Liver (tissue), 9 donors: ENCODE measurements around the gene MOB4. TPM values are rescaled to one million over a fixed set of nuclear protein-coding genes. Genes with fewer than 3 reads are reported as not detected.

Source experiments
- DNase-seq: peaks from one replicate; pipeline ENCODE4 v3.0.0-alpha.2; 2017; ENCODE audit warnings: low spot score
- H3K27ac ChIP-seq, 2 donors: one replicate each; pipeline ENCODE4 v1.7.0; 2013; ENCODE audit warnings: inconsistent platforms in 2 of 2, low read length in 2 of 2, control low read depth in 1 of 2, low read depth in 1 of 2, mild to moderate bottlenecking in 1 of 2
- H3K27me3 ChIP-seq, 4 donors: one replicate each; pipeline versions ENCODE4 v1.6.1 to v1.7.0; 2013; ENCODE audit warnings: low read length in 3 of 4, inconsistent platforms in 1 of 4, mild to moderate bottlenecking in 1 of 4, moderate library complexity in 1 of 4; ENCODE audit not compliant: control insufficient read depth in 4 of 4, insufficient read depth in 4 of 4
- H3K36me3 ChIP-seq, 4 donors: one replicate each; pipeline versions ENCODE4 v1.6.1 to v1.7.0; 2013; ENCODE audit warnings: low read length in 3 of 4, mild to moderate bottlenecking in 3 of 4, low read depth in 1 of 4, moderate library complexity in 1 of 4; ENCODE audit not compliant: control insufficient read depth in 4 of 4, insufficient read depth in 3 of 4
- H3K4me1 ChIP-seq, 4 donors: one replicate each; pipeline versions ENCODE4 v1.6.1 to v1.7.0; 2013; ENCODE audit warnings: low read length in 3 of 4, mild to moderate bottlenecking in 3 of 4, moderate library complexity in 1 of 4; ENCODE audit not compliant: control insufficient read depth in 4 of 4, insufficient read depth in 4 of 4
- H3K4me3 ChIP-seq, 3 donors: one replicate each; pipeline versions ENCODE4 v1.6.1 to v1.7.0; 2013; ENCODE audit warnings: low read length in 3 of 3, control low read depth in 1 of 3, low read depth in 1 of 3, mild to moderate bottlenecking in 1 of 3
- H3K9ac ChIP-seq, 2 donors: one replicate each; pipeline ENCODE4 v1.7.0; 2013; ENCODE audit warnings: low read length in 2 of 2, mild to moderate bottlenecking in 2 of 2, moderate library complexity in 2 of 2, control low read depth in 1 of 2, low read depth in 1 of 2
- H3K9me3 ChIP-seq, 4 donors: one replicate each; pipeline versions ENCODE4 v1.6.1 to v1.7.0; 2013; ENCODE audit warnings: low read length in 3 of 4; ENCODE audit not compliant: control insufficient read depth in 4 of 4
- ATF3 ChIP-seq: IDR thresholded peaks from 2 replicates; pipeline ENCODE4 v1.6.1; 2016; ENCODE audit warnings: antibody characterized with exemption
- CTCF ChIP-seq: fragments of 150-350 bp; IDR thresholded peaks from 2 replicates; pipeline ENCODE4 v1.5.1; 2017; ENCODE audit warnings: improper control_type of control experiment, low read depth, low read length; ENCODE audit not compliant: missing input control
- EGR1 ChIP-seq, 2 donors: IDR thresholded peaks; 2 replicates each; pipeline ENCODE4 v1.6.1; 2016 to 2018; ENCODE audit warnings: antibody characterized with exemption in 2 of 2, low read depth in 2 of 2
- FOXA1 ChIP-seq: IDR thresholded peaks from 2 replicates; pipeline ENCODE4 v1.6.1; 2016; ENCODE audit warnings: antibody characterized with exemption
- FOXA2 ChIP-seq: IDR thresholded peaks from 2 replicates; pipeline ENCODE4 v1.6.1; 2016; ENCODE audit warnings: antibody characterized with exemption
- GABPA ChIP-seq, 2 donors: IDR thresholded peaks in 1 of 2; conservative IDR thresholded peaks in 1 of 2; 2 replicates each; pipeline ENCODE4 v1.6.1; 2016; ENCODE audit warnings: antibody characterized with exemption in 2 of 2, mild to moderate bottlenecking in 1 of 2, moderate library complexity in 1 of 2
- HNF4A ChIP-seq, 2 donors: conservative IDR thresholded peaks; 2 replicates each; pipeline ENCODE4 v1.6.1; 2016; ENCODE audit warnings: antibody characterized with exemption in 2 of 2, mild to moderate bottlenecking in 2 of 2
- HNF4G ChIP-seq: IDR thresholded peaks from 2 replicates; pipeline ENCODE4 v1.6.1; 2016; ENCODE audit warnings: antibody characterized with exemption
- JUND ChIP-seq, 2 donors: IDR thresholded peaks; 2 replicates each; pipeline ENCODE4 v1.6.1; 2016; ENCODE audit warnings: antibody characterized with exemption in 2 of 2
- NR2F2 ChIP-seq: IDR thresholded peaks from 2 replicates; pipeline ENCODE4 v1.6.1; 2016; ENCODE audit warnings: antibody characterized with exemption
- RAD21 ChIP-seq, 2 donors: IDR thresholded peaks; 2 replicates each; pipeline ENCODE4 v1.6.1; 2016; ENCODE audit warnings: antibody characterized with exemption in 2 of 2, mild to moderate bottlenecking in 2 of 2
- REST ChIP-seq: IDR thresholded peaks from 2 replicates; pipeline ENCODE4 v1.6.1; 2016; ENCODE audit warnings: antibody characterized with exemption, mild to moderate bottlenecking
- RXRA ChIP-seq, 2 donors: IDR thresholded peaks; 2 replicates each; pipeline ENCODE4 v1.6.1; 2017 to 2018; ENCODE audit warnings: antibody characterized with exemption in 2 of 2, mild to moderate bottlenecking in 1 of 2
- SP1 ChIP-seq: IDR thresholded peaks from 2 replicates; pipeline ENCODE4 v1.6.1; 2018; ENCODE audit warnings: antibody characterized with exemption, mild to moderate bottlenecking
- TAF1 ChIP-seq: conservative IDR thresholded peaks from 2 replicates; pipeline ENCODE4 v1.6.1; 2016; ENCODE audit warnings: antibody characterized with exemption, mild to moderate bottlenecking
- YY1 ChIP-seq: IDR thresholded peaks from 2 replicates; pipeline ENCODE4 v1.6.1; 2016; ENCODE audit warnings: antibody characterized with exemption, mild to moderate bottlenecking
- ZBTB33 ChIP-seq: IDR thresholded peaks from 2 replicates; pipeline ENCODE4 v1.6.1; 2016; ENCODE audit warnings: antibody characterized with exemption
- WGBS: extraction: QIAGEN DNeasy Blood & Tissue Kit; methylation state at CpG from one replicate; pipeline ENCODE4 v1.1.7; 2013; 5-methylcytosine and 5-hydroxymethylcytosine counted together
- polyA plus RNA-seq, 2 donors: library from polyadenylated mRNA; stranded (reverse) in 1 of 2; unstranded in 1 of 2; fragments of 200-250 nt in 1 of 2; fragments of >200 nt in 1 of 2; fragmentation: Nextera tagmentation in 1 of 2; extraction: Ambion mirVana in 1 of 2; gene quantifications; one replicate each; pipeline versions ENCODE4 v1.2.1 to v1.2.3, GENCODE V29; 2013 to 2015
- total RNA-seq, 2 donors: library from RNA; depleted of rRNA; stranded (reverse); fragments of >200 nt; gene quantifications; one replicate each; pipeline ENCODE4 v1.2.3, GENCODE V29; 2014
- donor health status: healthy.
- donor health status: healthy.
- donor health status: healthy.
- donor health status: healthy.
- donor health status: healthy.

The MOB4 gene
- total and polyA plus RNA-seq, 4 donors: 7.6 to 17.5 (median 12.5) TPM

GRCh38 chr2:197472166-197472565 is 43.7 kb upstream of the MOB4 start:
- DNase-seq: no peak
- Histone ChIP-seq H3K27me3 (no peaks in the 10 kb centered on the region), H3K4me3 (no peak overlapping the region), H3K36me3 (peaks cover 11 to 68% (median 42%) of the 10 kb centered on the region in 4 donors), H3K9me3 (no peaks in the 10 kb centered on the region), H3K4me1 (no peaks in the 10 kb centered on the region), H3K27ac (no peak overlapping the region), H3K9ac (no peak overlapping the region)
- TF ChIP-seq ATF3 (no peak), YY1 (no peak), FOXA1 (no peak), RXRA (IDR thresholded peaks at IDR 0.05) (no peak), FOXA2 (no peak), ZBTB33 (no peak), EGR1 (IDR thresholded peaks at IDR 0.05; ENCODE audit: low read depth in 2 of 2) (no peak), TAF1 (no peak), JUND (IDR thresholded peaks at IDR 0.05) (no peak), RAD21 (IDR thresholded peaks at IDR 0.05) (no peak), REST (no peak), NR2F2 (no peak), GABPA (IDR thresholded peaks at IDR 0.05 in 1 of 2, conservative IDR thresholded peaks at IDR 0.05 in 1 of 2) (no peak), HNF4G (no peak), CTCF (no peak), HNF4A (conservative IDR thresholded peaks at IDR 0.05) (no peak), SP1 (no peak)
- WGBS: 98% methylated on average over 5 of the region's 5 CpGs

- no peak overlapping the region for H3K9ac ChIP-seq
- H3K27me3 ChIP-seq: no peaks in the 10 kb centered on the region
- peaks cover 5 to 43% (median 34%) of the 10 kb centered on the region in 4 donors for H3K36me3 ChIP-seq
- H3K4me3 ChIP-seq: no peak overlapping the region
- WGBS: over 99% methylated on average over 3 of the region's 3 CpGs
- no peak overlapping the region for H3K27ac ChIP-seq
- TF ChIP-seq ATF3 (no peak), JUND (IDR thresholded peaks at IDR 0.05) (no peak), FOXA1 (no peak), NR2F2 (no peak), CTCF (no peak), HNF4A (conservative IDR thresholded peaks at IDR 0.05) (no peak), RXRA (IDR thresholded peaks at IDR 0.05) (no peak), GABPA (IDR thresholded peaks at IDR 0.05 in 1 of 2, conservative IDR thresholded peaks at IDR 0.05 in 1 of 2) (no peak), REST (no peak), TAF1 (no peak), RAD21 (IDR thresholded peaks at IDR 0.05) (no peak)
- DNase-seq: no peak
- H3K9me3 ChIP-seq: no peaks in the 10 kb centered on the region
- peaks cover 0 to 2% (median 0%) of the 10 kb centered on the region in 4 donors for H3K4me1 ChIP-seq
These were observed 38.1 kb upstream of the MOB4 start for GRCh38 chr2:197477797-197478196.
